K562 treated with DMSO at 1 percent for 48 hours (cell line): ENCODE data around the gene OR8G1. TPM values are rescaled to one million over a fixed set of nuclear protein-coding genes. Genes with fewer than 3 reads are reported as not detected.

ENCODE experiments used
- total RNA-seq: library from RNA; unstranded; fragments of 300-600 nt; gene quantifications from 2 replicates; pipeline ENCODE4 v1.2.3, GENCODE V29; 2022; ENCODE audit warnings: low replicate concordance; ENCODE audit errors: extremely low read depth

Gene OR8G1, protein sequence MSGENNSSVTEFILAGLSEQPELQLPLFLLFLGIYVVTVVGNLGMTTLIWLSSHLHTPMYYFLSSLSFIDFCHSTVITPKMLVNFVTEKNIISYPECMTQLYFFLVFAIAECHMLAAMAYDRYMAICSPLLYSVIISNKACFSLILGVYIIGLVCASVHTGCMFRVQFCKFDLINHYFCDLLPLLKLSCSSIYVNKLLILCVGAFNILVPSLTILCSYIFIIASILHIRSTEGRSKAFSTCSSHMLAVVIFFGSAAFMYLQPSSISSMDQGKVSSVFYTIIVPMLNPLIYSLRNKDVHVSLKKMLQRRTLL
- not detected in 2 replicates for total RNA-seq

DNA sequence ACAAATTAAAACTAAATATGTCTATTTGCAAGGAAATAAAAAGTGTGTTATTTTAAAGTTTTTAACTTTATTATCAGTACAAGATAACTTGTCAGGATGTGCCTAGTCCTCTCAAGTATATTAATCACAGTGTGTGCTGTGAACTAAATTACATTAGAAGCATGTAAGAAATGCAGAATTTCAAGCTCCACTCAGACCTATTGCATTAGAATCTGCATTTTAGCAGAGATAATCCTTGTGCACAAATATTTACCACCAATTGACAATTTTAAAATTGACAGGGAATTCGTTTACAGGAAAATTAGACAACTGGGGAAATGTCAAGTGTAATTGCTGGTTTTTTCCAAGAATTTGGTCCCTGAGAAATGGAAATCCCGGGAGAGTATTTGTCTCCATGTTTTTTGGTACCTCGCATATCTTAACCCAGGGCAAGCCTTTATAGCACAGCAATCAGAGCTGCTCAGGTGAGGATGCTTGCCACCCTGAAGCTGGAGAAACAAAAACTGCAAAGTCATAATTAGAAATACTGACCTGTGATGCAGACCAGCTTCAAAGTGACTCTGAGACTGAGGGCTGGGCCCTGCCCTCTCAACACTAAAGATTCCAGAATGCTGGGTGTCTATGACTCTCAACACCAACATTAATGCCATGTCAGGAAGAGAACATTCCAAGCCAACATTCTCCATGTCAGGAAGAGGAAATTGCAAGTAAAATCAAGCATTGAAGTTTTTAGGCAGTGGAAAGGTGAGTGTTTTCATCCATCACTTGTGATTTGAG, at the start of gene OR8G1:
TSS of gene OR8G1 (plus strand) at position 475 of the 777 bp plus-strand sequence. CDS start 8,581 bp downstream, outside the sequence.

DNA sequence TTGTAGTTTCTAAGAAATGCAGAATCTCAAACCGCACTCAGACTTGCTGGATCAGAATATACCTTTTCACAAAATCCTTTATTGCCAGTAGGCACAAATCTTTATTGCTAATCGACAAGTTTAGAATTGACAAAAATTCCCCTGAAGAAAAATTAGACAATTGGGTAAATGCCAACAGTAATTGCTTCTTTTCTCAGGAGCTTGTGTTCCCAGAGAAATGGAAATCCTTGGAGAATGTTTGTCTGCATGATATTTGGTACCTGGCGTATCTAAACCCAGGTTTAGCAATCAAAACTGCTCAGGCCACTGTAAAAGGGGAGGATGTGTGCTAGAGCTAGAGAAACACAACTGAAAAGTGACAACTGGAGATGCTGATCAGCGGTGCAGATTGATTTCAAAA, 15.2 kb downstream of the OR8G1 start, which contains the start of gene OR8G5:
TSS of gene OR8G5 (plus strand) at position 301 of the 400 bp plus-strand sequence. CDS start 8,556 bp downstream, outside the sequence.

Other genes starting within 250 kb of the OR8G1 start
- gene OR10G6, start 245.9 kb upstream of the OR8G1 start, total RNA-seq = not detected in 2 replicates
- gene OR10G4, start 228.1 kb upstream of the OR8G1 start, total RNA-seq = not detected in 2 replicates
- gene OR10G9, start 218.1 kb upstream of the OR8G1 start, total RNA-seq = not detected in 2 replicates
- gene OR10G8, start 214.3 kb upstream of the OR8G1 start, total RNA-seq = not detected in 2 replicates
- not detected in 2 replicates for gene OR10G7, start 199.8 kb upstream of the OR8G1 start, total RNA-seq
- gene VWA5A, start 125.6 kb upstream of the OR8G1 start, total RNA-seq = not detected in 2 replicates
- not detected in 2 replicates for gene OR10D3, start 57.8 kb upstream of the OR8G1 start, total RNA-seq
- not detected in 2 replicates for gene OR8G5, start 15.3 kb downstream of the OR8G1 start, total RNA-seq
- gene OR8D1, start 72.9 kb downstream of the OR8G1 start, total RNA-seq = not detected in 2 replicates
- gene OR8D2, start 79.1 kb downstream of the OR8G1 start, total RNA-seq = not detected in 2 replicates
- gene OR8B2, start 143.4 kb downstream of the OR8G1 start, total RNA-seq = not detected in 2 replicates
- not detected in 2 replicates for gene OR8B3, start 157.9 kb downstream of the OR8G1 start, total RNA-seq
- not detected in 2 replicates for gene OR8B4, start 183.8 kb downstream of the OR8G1 start, total RNA-seq
- gene OR8B8, start 204.6 kb downstream of the OR8G1 start, total RNA-seq = not detected in 2 replicates